ENCODE results near the gene PAPLN. TPM values are rescaled to one million over a fixed set of nuclear protein-coding genes. Genes with fewer than 3 reads are reported as not detected.

Gene PAPLN
- total RNA-seq, 1 experiment from 2014 or later: 9.6 TPM

GRCh38 chr14:73245480-73246325 is 8.4 kb downstream of the PAPLN start:
- Histone ChIP-seq H3K27ac (ENCODE audit: low read depth, low read length) (no peak overlapping the region), H3K36me3 (ENCODE audit: control insufficient read depth in 1 of 2, insufficient read depth in 2 of 2, low read length in 2 of 2) (no peaks in the 10 kb centered on the region), H4K20me1 (ENCODE audit: insufficient read depth) (no peaks in the 10 kb centered on the region), H3K4me1 (ENCODE audit: control insufficient read depth in 1 of 2, insufficient read depth in 2 of 2, low read length in 2 of 2) (no peaks in the 10 kb centered on the region), H3K9me3 (ENCODE audit: control insufficient read depth in 1 of 2, insufficient read depth in 1 of 2, low read depth in 1 of 2, low read length in 2 of 2) (no peaks in the 10 kb centered on the region), H3K4me2 (ENCODE audit: low read length) (no peak overlapping the region), H3K27me3 (ENCODE audit: insufficient read depth, low read length) (no peaks in the 10 kb centered on the region), H2AFZ (ENCODE audit: low read depth, low read length, poor library complexity, severe bottlenecking) (no peak overlapping the region), H3K9me2 (ENCODE audit: insufficient read depth) (no peaks in the 10 kb centered on the region), H3K9ac (ENCODE audit: low read length) (no peak overlapping the region), H3K79me2 (ENCODE audit: insufficient read depth, low read length) (no peaks in the 10 kb centered on the region), H3K4me3 (replicated peaks in 1 of 2; ENCODE audit: low read depth in 1 of 2, low read length in 2 of 2) (no peak overlapping the region)
- no peak for ATAC-seq
- ChIA-PET CTCF (no interaction called here), RAD21 (ENCODE audit: low non-redundant PET in 1 of 2, low total read pairs in 2 of 2, uncharacterized antibody in 2 of 2, unreplicated experiment in 2 of 2) (no interaction called here), POLR2A (no interaction called here)
- TF ChIP-seq TCF7L2 (IDR thresholded peaks at IDR 0.05; ENCODE audit: borderline replicate concordance, extremely low read depth, insufficient read depth, insufficient read length) (no peak), MAX (IDR thresholded peaks at IDR 0.05) (no peak), ZNF274 (IDR thresholded peaks at IDR 0.05; ENCODE audit: low read depth, low read length) (no peak)
- intact Hi-C loops (cut with micrococcal nuclease): no loop called here
- DNase-seq (ENCODE audit: low read depth, low spot score): no peak
- no TSS peak for BruUV-seq (replicated peaks)

GRCh38 chr14:73246387-73247150 is 9.3 kb downstream of the PAPLN start:
- H3K9ac ChIP-seq (ENCODE audit: low read length): no peak overlapping the region
- ChIA-PET RAD21 (ENCODE audit: low non-redundant PET in 1 of 2, low total read pairs in 2 of 2, uncharacterized antibody in 2 of 2, unreplicated experiment in 2 of 2) (no interaction called here), POLR2A (no interaction called here), CTCF (interaction anchor here (0.7 kb wide), 1 partner anchor 20 kb away, joined by 4 read pairs; no protein-coding TSS in a partner anchor)
- no peaks in the 10 kb centered on the region for H3K9me2 ChIP-seq (ENCODE audit: insufficient read depth)
- no peaks in the 10 kb centered on the region for H3K9me3 ChIP-seq (ENCODE audit: control insufficient read depth in 1 of 2, insufficient read depth in 1 of 2, low read depth in 1 of 2, low read length in 2 of 2)
- no peaks in the 10 kb centered on the region for H4K20me1 ChIP-seq (ENCODE audit: insufficient read depth)
- no peak overlapping the region for H3K4me2 ChIP-seq (ENCODE audit: low read length)
- ATAC-seq (no peak), DNase-seq (ENCODE audit: low read depth, low spot score) (no peak)
- H3K79me2 ChIP-seq (ENCODE audit: insufficient read depth, low read length): no peaks in the 10 kb centered on the region
- BruUV-seq (replicated peaks): no TSS peak
- no peaks in the 10 kb centered on the region for H3K27me3 ChIP-seq (ENCODE audit: insufficient read depth, low read length)
- no peaks in the 10 kb centered on the region for H3K4me1 ChIP-seq (ENCODE audit: control insufficient read depth in 1 of 2, insufficient read depth in 2 of 2, low read length in 2 of 2)
- H2AFZ ChIP-seq (ENCODE audit: low read depth, low read length, poor library complexity, severe bottlenecking): no peak overlapping the region
- no peaks in the 10 kb centered on the region for H3K36me3 ChIP-seq (ENCODE audit: control insufficient read depth in 1 of 2, insufficient read depth in 2 of 2, low read length in 2 of 2)
- no peak for TF ChIP-seq ZFX (IDR thresholded peaks at IDR 0.05)
- intact Hi-C loops (cut with micrococcal nuclease): no loop called here
- no peak overlapping the region for H3K4me3 ChIP-seq (replicated peaks in 1 of 2; ENCODE audit: low read depth in 1 of 2, low read length in 2 of 2)
- no peak overlapping the region for H3K27ac ChIP-seq (ENCODE audit: low read depth, low read length)
